ENCODE data around the gene TRDN.

The TRDN gene

GRCh38 chr6:123193298-123193697 lies 443.5 kb downstream of the TRDN start:
- no peak overlapping the region for H3K4me3 Mint-ChIP-seq
- DNase-seq (ENCODE audit: low spot score): no peak
- H3K27me3 Mint-ChIP-seq (ENCODE audit: low read depth): no peaks in the 10 kb centered on the region
- H3K4me1 Mint-ChIP-seq (ENCODE audit: low read depth): no peaks in the 10 kb centered on the region
- H3K36me3 Mint-ChIP-seq (ENCODE audit: low read depth): no peaks in the 10 kb centered on the region
- no peak overlapping the region for H3K27ac Mint-ChIP-seq
- H3K9me3 Mint-ChIP-seq: no peaks in the 10 kb centered on the region

GRCh38 chr6:123189816-123190215 lies 446.9 kb downstream of the TRDN start:
- H3K36me3 Mint-ChIP-seq (ENCODE audit: low read depth): no peaks in the 10 kb centered on the region
- no peak for DNase-seq (ENCODE audit: low spot score)
- H3K4me1 Mint-ChIP-seq (ENCODE audit: low read depth): no peaks in the 10 kb centered on the region
- H3K4me3 Mint-ChIP-seq: no peak overlapping the region
- H3K27ac Mint-ChIP-seq: no peak overlapping the region
- no peaks in the 10 kb centered on the region for H3K27me3 Mint-ChIP-seq (ENCODE audit: low read depth)
- H3K9me3 Mint-ChIP-seq: peaks cover 7% of the 10 kb centered on the region

- Mint-ChIP-seq H3K27ac (no peak overlapping the region), H3K4me3 (no peak overlapping the region), H3K4me1 (ENCODE audit: low read depth) (no peaks in the 10 kb centered on the region), H3K9me3 (peaks cover 17% of the 10 kb centered on the region), H3K36me3 (ENCODE audit: low read depth) (no peaks in the 10 kb centered on the region), H3K27me3 (ENCODE audit: low read depth) (no peaks in the 10 kb centered on the region)
- no peak for DNase-seq (ENCODE audit: low spot score)
Measured at GRCh38 chr6:123182998-123183397, 453.8 kb downstream of the TRDN start.

GRCh38 chr6:123176706-123177105 lies 460.0 kb downstream of the TRDN start:
- peaks cover 12% of the 10 kb centered on the region for H3K9me3 Mint-ChIP-seq
- no peak for DNase-seq (ENCODE audit: low spot score)
- no peaks in the 10 kb centered on the region for H3K4me1 Mint-ChIP-seq (ENCODE audit: low read depth)
- no peak overlapping the region for H3K4me3 Mint-ChIP-seq
- no peaks in the 10 kb centered on the region for H3K36me3 Mint-ChIP-seq (ENCODE audit: low read depth)
- H3K27me3 Mint-ChIP-seq (ENCODE audit: low read depth): no peaks in the 10 kb centered on the region
- no peak overlapping the region for H3K27ac Mint-ChIP-seq

GRCh38 chr6:123171341-123172115 lies 465.2 kb downstream of the TRDN start:
- Mint-ChIP-seq H3K9me3 (peaks cover 1% of the 10 kb centered on the region), H3K27ac (no peak overlapping the region), H3K27me3 (ENCODE audit: low read depth) (no peaks in the 10 kb centered on the region), H3K4me1 (ENCODE audit: low read depth) (no peaks in the 10 kb centered on the region), H3K4me3 (no peak overlapping the region), H3K36me3 (ENCODE audit: low read depth) (no peaks in the 10 kb centered on the region)
- no peak for DNase-seq (ENCODE audit: low spot score)

GRCh38 chr6:123169774-123170095 lies 467.0 kb downstream of the TRDN start:
- no peaks in the 10 kb centered on the region for H3K9me3 Mint-ChIP-seq
- no peaks in the 10 kb centered on the region for H3K36me3 Mint-ChIP-seq (ENCODE audit: low read depth)
- no peaks in the 10 kb centered on the region for H3K4me1 Mint-ChIP-seq (ENCODE audit: low read depth)
- H3K27ac Mint-ChIP-seq: no peak overlapping the region
- DNase-seq (ENCODE audit: low spot score): no peak
- H3K4me3 Mint-ChIP-seq: no peak overlapping the region
- H3K27me3 Mint-ChIP-seq (ENCODE audit: low read depth): no peaks in the 10 kb centered on the region

GRCh38 chr6:123168892-123169773 lies 467.6 kb downstream of the TRDN start:
- Mint-ChIP-seq H3K36me3 (ENCODE audit: low read depth) (no peaks in the 10 kb centered on the region), H3K9me3 (no peaks in the 10 kb centered on the region), H3K4me3 (no peak overlapping the region), H3K27me3 (ENCODE audit: low read depth) (no peaks in the 10 kb centered on the region), H3K4me1 (ENCODE audit: low read depth) (no peaks in the 10 kb centered on the region), H3K27ac (no peak overlapping the region)
- no peak for DNase-seq (ENCODE audit: low spot score)

GRCh38 chr6:123168466-123168865 lies 468.3 kb downstream of the TRDN start:
- no peak overlapping the region for H3K4me3 Mint-ChIP-seq
- no peaks in the 10 kb centered on the region for H3K36me3 Mint-ChIP-seq (ENCODE audit: low read depth)
- H3K9me3 Mint-ChIP-seq: peaks cover 3% of the 10 kb centered on the region

More at GRCh38 chr6:123168466-123168865, 468.3 kb downstream of the TRDN start:
- Mint-ChIP-seq H3K27ac (no peak overlapping the region), H3K4me1 (ENCODE audit: low read depth) (no peaks in the 10 kb centered on the region), H3K27me3 (ENCODE audit: low read depth) (no peaks in the 10 kb centered on the region)
- DNase-seq (ENCODE audit: low spot score): no peak

Measured in T-helper 2 cell treated with Interferon-gamma antibody and Interleukin-4, amounts not matched to agents 5 μg/mL and 100 μg/mL, for 36 hours (primary cell).